ENCODE results near the gene HMCN1.

DNA sequence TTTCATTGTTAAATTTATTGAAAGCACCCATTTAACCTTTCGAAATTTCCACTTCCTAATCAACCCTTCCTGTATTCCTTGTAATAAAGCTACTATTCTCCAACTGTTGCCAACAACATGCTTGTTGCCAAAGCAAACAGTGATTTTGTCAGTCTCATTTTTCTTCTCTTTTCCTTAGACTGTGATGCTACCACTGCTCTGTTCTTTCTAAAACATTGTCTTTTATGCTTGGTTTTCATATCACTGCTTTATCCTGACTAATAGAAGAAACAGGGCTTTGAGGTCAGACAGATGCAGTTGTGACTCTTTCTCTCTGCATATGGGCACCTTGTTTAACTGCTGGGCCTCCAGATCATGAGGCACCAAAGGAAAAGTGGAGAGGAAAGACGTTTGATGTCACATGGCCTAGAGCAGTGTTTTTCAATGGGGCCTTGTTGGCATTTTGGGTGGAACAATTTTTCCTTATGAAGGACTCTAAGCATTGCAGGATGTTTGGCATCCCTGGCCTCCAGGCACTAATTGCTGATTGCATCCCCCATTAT lies 56.1 kb downstream of the HMCN1 start:
- TF ChIP-seq SMC3 (IDR thresholded peaks at IDR 0.05; ENCODE audit: low read depth, low read length) (no peak), POLR2AphosphoS5 (IDR thresholded peaks at IDR 0.05; ENCODE audit: low read depth, low read length) (no peak), TAF1 (IDR thresholded peaks at IDR 0.05; ENCODE audit: borderline replicate concordance, low read depth, low read length) (no peak), CHD2 (IDR thresholded peaks at IDR 0.05; ENCODE audit: low read length, partially characterized antibody) (no peak), YY1 (IDR thresholded peaks at IDR 0.05; ENCODE audit: low read depth) (no peak), JUND (IDR thresholded peaks at IDR 0.05) (no peak), RAD21 (IDR thresholded peaks at IDR 0.05; ENCODE audit: low read length) (no peak), TCF12 (IDR thresholded peaks at IDR 0.05) (no peak), EP300 (IDR thresholded peaks at IDR 0.05; ENCODE audit: borderline replicate concordance in 1 of 2, low read depth in 1 of 2, low read length in 1 of 2) (no peak)
- TF ChIP-seq, protein P1, sequence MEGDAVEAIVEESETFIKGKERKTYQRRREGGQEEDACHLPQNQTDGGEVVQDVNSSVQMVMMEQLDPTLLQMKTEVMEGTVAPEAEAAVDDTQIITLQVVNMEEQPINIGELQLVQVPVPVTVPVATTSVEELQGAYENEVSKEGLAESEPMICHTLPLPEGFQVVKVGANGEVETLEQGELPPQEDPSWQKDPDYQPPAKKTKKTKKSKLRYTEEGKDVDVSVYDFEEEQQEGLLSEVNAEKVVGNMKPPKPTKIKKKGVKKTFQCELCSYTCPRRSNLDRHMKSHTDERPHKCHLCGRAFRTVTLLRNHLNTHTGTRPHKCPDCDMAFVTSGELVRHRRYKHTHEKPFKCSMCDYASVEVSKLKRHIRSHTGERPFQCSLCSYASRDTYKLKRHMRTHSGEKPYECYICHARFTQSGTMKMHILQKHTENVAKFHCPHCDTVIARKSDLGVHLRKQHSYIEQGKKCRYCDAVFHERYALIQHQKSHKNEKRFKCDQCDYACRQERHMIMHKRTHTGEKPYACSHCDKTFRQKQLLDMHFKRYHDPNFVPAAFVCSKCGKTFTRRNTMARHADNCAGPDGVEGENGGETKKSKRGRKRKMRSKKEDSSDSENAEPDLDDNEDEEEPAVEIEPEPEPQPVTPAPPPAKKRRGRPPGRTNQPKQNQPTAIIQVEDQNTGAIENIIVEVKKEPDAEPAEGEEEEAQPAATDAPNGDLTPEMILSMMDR (IDR thresholded peaks at IDR 0.05), result no peak
- TF ChIP-seq, protein P2, sequence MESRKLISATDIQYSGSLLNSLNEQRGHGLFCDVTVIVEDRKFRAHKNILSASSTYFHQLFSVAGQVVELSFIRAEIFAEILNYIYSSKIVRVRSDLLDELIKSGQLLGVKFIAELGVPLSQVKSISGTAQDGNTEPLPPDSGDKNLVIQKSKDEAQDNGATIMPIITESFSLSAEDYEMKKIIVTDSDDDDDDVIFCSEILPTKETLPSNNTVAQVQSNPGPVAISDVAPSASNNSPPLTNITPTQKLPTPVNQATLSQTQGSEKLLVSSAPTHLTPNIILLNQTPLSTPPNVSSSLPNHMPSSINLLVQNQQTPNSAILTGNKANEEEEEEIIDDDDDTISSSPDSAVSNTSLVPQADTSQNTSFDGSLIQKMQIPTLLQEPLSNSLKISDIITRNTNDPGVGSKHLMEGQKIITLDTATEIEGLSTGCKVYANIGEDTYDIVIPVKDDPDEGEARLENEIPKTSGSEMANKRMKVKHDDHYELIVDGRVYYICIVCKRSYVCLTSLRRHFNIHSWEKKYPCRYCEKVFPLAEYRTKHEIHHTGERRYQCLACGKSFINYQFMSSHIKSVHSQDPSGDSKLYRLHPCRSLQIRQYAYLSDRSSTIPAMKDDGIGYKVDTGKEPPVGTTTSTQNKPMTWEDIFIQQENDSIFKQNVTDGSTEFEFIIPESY (IDR thresholded peaks at IDR 0.05; ENCODE audit: borderline replicate concordance, low read depth), result no peak
